ENCODE data around the gene SYNE2. TPM values are rescaled to one million over a fixed set of nuclear protein-coding genes. Genes with fewer than 3 reads are reported as not detected.

Gene SYNE2
- total RNA-seq, 1 experiment from 2014 or later = 25.9 TPM

GRCh38 chr14:63963439-63963838 is 110.6 kb downstream of the SYNE2 start:
- no peaks in the 10 kb centered on the region for H3K36me3 ChIP-seq (ENCODE audit: insufficient read depth, low read length)
- H3K27me3 ChIP-seq (ENCODE audit: low read length) = no peaks in the 10 kb centered on the region
- no peak overlapping the region for H3K4me2 ChIP-seq (ENCODE audit: low read depth, low read length, poor library complexity, severe bottlenecking)
- no peak for DNase-seq
- H3K9me3 ChIP-seq (ENCODE audit: low read length) = no peaks in the 10 kb centered on the region
- no peak overlapping the region for H2AFZ ChIP-seq (ENCODE audit: low read length)
- H3K9me2 ChIP-seq (replicated peaks; ENCODE audit: insufficient read depth, low read length) = no peaks in the 10 kb centered on the region
- no peaks in the 10 kb centered on the region for H3K4me1 ChIP-seq (ENCODE audit: low read length)
- no peaks in the 10 kb centered on the region for H4K20me1 ChIP-seq (ENCODE audit: insufficient read depth, low read depth, low read length)
- no peaks in the 10 kb centered on the region for H3K79me2 ChIP-seq (ENCODE audit: low read length)
- H3K9ac ChIP-seq (ENCODE audit: low read length) = no peak overlapping the region
- H3K27ac ChIP-seq (ENCODE audit: low read length) = no peak overlapping the region
- no peak overlapping the region for H3K4me3 ChIP-seq (ENCODE audit: low read length)

GRCh38 chr14:63964113-63964512 is 111.3 kb downstream of the SYNE2 start:
- H2AFZ ChIP-seq (ENCODE audit: low read length) = no peak overlapping the region
- no peak overlapping the region for H3K9ac ChIP-seq (ENCODE audit: low read length)
- no peak overlapping the region for H3K4me2 ChIP-seq (ENCODE audit: low read depth, low read length, poor library complexity, severe bottlenecking)
- H3K27me3 ChIP-seq (ENCODE audit: low read length) = no peaks in the 10 kb centered on the region
- H3K27ac ChIP-seq (ENCODE audit: low read length) = no peak overlapping the region
- H3K36me3 ChIP-seq (ENCODE audit: insufficient read depth, low read length) = no peaks in the 10 kb centered on the region
- no peak for DNase-seq
- H3K9me3 ChIP-seq (ENCODE audit: low read length) = no peaks in the 10 kb centered on the region
- H3K4me3 ChIP-seq (ENCODE audit: low read length) = no peak overlapping the region
- H3K4me1 ChIP-seq (ENCODE audit: low read length) = no peaks in the 10 kb centered on the region
- H3K9me2 ChIP-seq (replicated peaks; ENCODE audit: insufficient read depth, low read length) = no peaks in the 10 kb centered on the region
- no peaks in the 10 kb centered on the region for H3K79me2 ChIP-seq (ENCODE audit: low read length)
- no peaks in the 10 kb centered on the region for H4K20me1 ChIP-seq (ENCODE audit: insufficient read depth, low read depth, low read length)

GRCh38 chr14:63966407-63966806 is 113.6 kb downstream of the SYNE2 start:
- H2AFZ ChIP-seq (ENCODE audit: low read length) = no peak overlapping the region
- no peak overlapping the region for H3K9ac ChIP-seq (ENCODE audit: low read length)
- no peaks in the 10 kb centered on the region for H3K4me1 ChIP-seq (ENCODE audit: low read length)
- no peaks in the 10 kb centered on the region for H3K79me2 ChIP-seq (ENCODE audit: low read length)
- H3K9me2 ChIP-seq (replicated peaks; ENCODE audit: insufficient read depth, low read length) = no peaks in the 10 kb centered on the region
- DNase-seq = no peak
- no peaks in the 10 kb centered on the region for H3K27me3 ChIP-seq (ENCODE audit: low read length)
- H3K9me3 ChIP-seq (ENCODE audit: low read length) = no peaks in the 10 kb centered on the region
- H3K4me2 ChIP-seq (ENCODE audit: low read depth, low read length, poor library complexity, severe bottlenecking) = no peak overlapping the region
- no peak overlapping the region for H3K4me3 ChIP-seq (ENCODE audit: low read length)
- H3K36me3 ChIP-seq (ENCODE audit: insufficient read depth, low read length) = no peaks in the 10 kb centered on the region
- H4K20me1 ChIP-seq (ENCODE audit: insufficient read depth, low read depth, low read length) = no peaks in the 10 kb centered on the region
- no peak overlapping the region for H3K27ac ChIP-seq (ENCODE audit: low read length)

- H3K4me3 ChIP-seq (ENCODE audit: low read length) = no peak overlapping the region
- H3K79me2 ChIP-seq (ENCODE audit: low read length) = no peaks in the 10 kb centered on the region
- no peak overlapping the region for H3K27ac ChIP-seq (ENCODE audit: low read length)
- no peaks in the 10 kb centered on the region for H3K36me3 ChIP-seq (ENCODE audit: insufficient read depth, low read length)
- H2AFZ ChIP-seq (ENCODE audit: low read length) = no peak overlapping the region
- no peak overlapping the region for H3K9ac ChIP-seq (ENCODE audit: low read length)
- no peaks in the 10 kb centered on the region for H4K20me1 ChIP-seq (ENCODE audit: insufficient read depth, low read depth, low read length)
- no peak for DNase-seq
- no peaks in the 10 kb centered on the region for H3K9me3 ChIP-seq (ENCODE audit: low read length)
- no peaks in the 10 kb centered on the region for H3K27me3 ChIP-seq (ENCODE audit: low read length)
- no peak overlapping the region for H3K4me2 ChIP-seq (ENCODE audit: low read depth, low read length, poor library complexity, severe bottlenecking)
- no peaks in the 10 kb centered on the region for H3K4me1 ChIP-seq (ENCODE audit: low read length)
- no peaks in the 10 kb centered on the region for H3K9me2 ChIP-seq (replicated peaks; ENCODE audit: insufficient read depth, low read length)
Observed at GRCh38 chr14:63972323-63972932, 119.6 kb downstream of the SYNE2 start.

GRCh38 chr14:63974176-63974575 is 121.4 kb downstream of the SYNE2 start:
- Histone ChIP-seq H3K4me2 (ENCODE audit: low read depth, low read length, poor library complexity, severe bottlenecking) (no peak overlapping the region), H3K4me1 (ENCODE audit: low read length) (no peaks in the 10 kb centered on the region), H3K27ac (ENCODE audit: low read length) (no peak overlapping the region), H2AFZ (ENCODE audit: low read length) (no peak overlapping the region), H3K27me3 (ENCODE audit: low read length) (no peaks in the 10 kb centered on the region), H4K20me1 (ENCODE audit: insufficient read depth, low read depth, low read length) (no peaks in the 10 kb centered on the region), H3K36me3 (ENCODE audit: insufficient read depth, low read length) (no peaks in the 10 kb centered on the region), H3K9ac (ENCODE audit: low read length) (no peak overlapping the region), H3K9me2 (replicated peaks; ENCODE audit: insufficient read depth, low read length) (no peaks in the 10 kb centered on the region), H3K9me3 (ENCODE audit: low read length) (no peaks in the 10 kb centered on the region), H3K4me3 (ENCODE audit: low read length) (no peak overlapping the region), H3K79me2 (ENCODE audit: low read length) (no peaks in the 10 kb centered on the region)
- no peak for DNase-seq

- Histone ChIP-seq H3K4me1 (ENCODE audit: low read length) (no peaks in the 10 kb centered on the region), H3K27ac (ENCODE audit: low read length) (no peak overlapping the region), H2AFZ (ENCODE audit: low read length) (no peak overlapping the region), H3K4me3 (ENCODE audit: low read length) (no peak overlapping the region), H4K20me1 (ENCODE audit: insufficient read depth, low read depth, low read length) (no peaks in the 10 kb centered on the region), H3K79me2 (ENCODE audit: low read length) (no peaks in the 10 kb centered on the region), H3K4me2 (ENCODE audit: low read depth, low read length, poor library complexity, severe bottlenecking) (no peak overlapping the region), H3K9me3 (ENCODE audit: low read length) (no peaks in the 10 kb centered on the region), H3K27me3 (ENCODE audit: low read length) (no peaks in the 10 kb centered on the region), H3K9me2 (replicated peaks; ENCODE audit: insufficient read depth, low read length) (no peaks in the 10 kb centered on the region), H3K9ac (ENCODE audit: low read length) (no peak overlapping the region), H3K36me3 (ENCODE audit: insufficient read depth, low read length) (no peaks in the 10 kb centered on the region)
- no peak for DNase-seq
Observed at GRCh38 chr14:63981569-63981968, 128.8 kb downstream of the SYNE2 start.

GRCh38 chr14:63982156-63982555 is 129.4 kb downstream of the SYNE2 start:
- Histone ChIP-seq H3K9me3 (ENCODE audit: low read length) (no peaks in the 10 kb centered on the region), H3K36me3 (ENCODE audit: insufficient read depth, low read length) (no peaks in the 10 kb centered on the region), H3K4me1 (ENCODE audit: low read length) (no peaks in the 10 kb centered on the region), H3K27me3 (ENCODE audit: low read length) (no peaks in the 10 kb centered on the region), H3K27ac (ENCODE audit: low read length) (no peak overlapping the region), H3K4me2 (ENCODE audit: low read depth, low read length, poor library complexity, severe bottlenecking) (no peak overlapping the region), H3K9me2 (replicated peaks; ENCODE audit: insufficient read depth, low read length) (no peaks in the 10 kb centered on the region), H4K20me1 (ENCODE audit: insufficient read depth, low read depth, low read length) (no peaks in the 10 kb centered on the region), H3K4me3 (ENCODE audit: low read length) (no peak overlapping the region), H2AFZ (ENCODE audit: low read length) (no peak overlapping the region), H3K79me2 (ENCODE audit: low read length) (no peaks in the 10 kb centered on the region), H3K9ac (ENCODE audit: low read length) (no peak overlapping the region)
- no peak for DNase-seq

GRCh38 chr14:63982629-63983028 is 129.8 kb downstream of the SYNE2 start:
- Histone ChIP-seq H3K79me2 (ENCODE audit: low read length) (no peaks in the 10 kb centered on the region), H3K4me1 (ENCODE audit: low read length) (no peaks in the 10 kb centered on the region), H3K4me2 (ENCODE audit: low read depth, low read length, poor library complexity, severe bottlenecking) (no peak overlapping the region), H3K9ac (ENCODE audit: low read length) (no peak overlapping the region), H3K4me3 (ENCODE audit: low read length) (no peak overlapping the region), H2AFZ (ENCODE audit: low read length) (no peak overlapping the region), H3K27ac (ENCODE audit: low read length) (no peak overlapping the region), H3K9me3 (ENCODE audit: low read length) (no peaks in the 10 kb centered on the region), H4K20me1 (ENCODE audit: insufficient read depth, low read depth, low read length) (no peaks in the 10 kb centered on the region), H3K9me2 (replicated peaks; ENCODE audit: insufficient read depth, low read length) (no peaks in the 10 kb centered on the region), H3K36me3 (ENCODE audit: insufficient read depth, low read length) (no peaks in the 10 kb centered on the region), H3K27me3 (ENCODE audit: low read length) (no peaks in the 10 kb centered on the region)
- DNase-seq = no peak
